Measurements from ENCODE around the gene AP1AR. TPM values are rescaled to one million over a fixed set of nuclear protein-coding genes. Genes with fewer than 3 reads are reported as not detected.
A peak's percentile ranks its signal among the peaks of the same experiment; 100 is the strongest.

The AP1AR gene
- total RNA-seq, 4 donors from 2014 or later, result 9.6 to 25.1 (median 20.5) TPM

- Histone ChIP-seq H3K9me3 (no peaks in the 10 kb centered on the region), H3K4me3 (no peak overlapping the region), H3K4me1 (peaks cover 5 to 23% (median 17%) of the 10 kb centered on the region in 3 donors), H3K27ac (no peak overlapping the region), H3K27me3 (no peaks in the 10 kb centered on the region), H3K36me3 (no peaks in the 10 kb centered on the region)
- DNase-seq, result no peak
- TF ChIP-seq POLR2A (IDR thresholded peaks at IDR 0.05) (no peak), CTCF (IDR thresholded peaks at IDR 0.05) (no peak)
- 52 to 67% methylated on average over 3 of the region's 3 CpGs for WGBS, 2 donors
- intact Hi-C loops (cut with DNase I), result no loop called here
These were observed 56.9 kb downstream of the AP1AR start for GRCh38 chr4:112288455-112288854.

- intact Hi-C loops (cut with DNase I), result no loop called here
- WGBS, 2 donors, result 76 to 79% methylated on average over 10 of the region's 10 CpGs
- no peak overlapping the region for H3K27ac ChIP-seq
These were observed 58.0 kb downstream of the AP1AR start for GRCh38 chr4:112289407-112290253.

DNA sequence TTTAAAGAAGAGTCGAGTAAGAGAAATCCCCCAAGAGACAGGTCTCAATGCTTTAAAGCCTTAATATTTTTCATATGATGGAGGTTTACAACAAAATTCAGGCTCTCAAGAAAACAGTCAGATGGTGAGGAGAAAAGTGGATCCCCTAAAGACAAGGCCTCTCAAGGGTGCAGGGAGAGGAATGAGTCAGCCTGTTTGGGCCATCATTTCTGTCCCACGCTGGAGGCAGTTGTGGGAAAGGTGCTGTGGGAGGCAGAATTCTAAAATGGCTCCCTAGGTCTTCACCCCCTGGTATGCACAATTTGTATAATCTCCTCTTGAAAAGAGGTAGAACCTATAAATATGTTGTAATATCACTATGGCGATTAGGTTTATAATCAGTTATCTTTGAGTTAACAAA lies 58.8 kb downstream of the AP1AR start:
- Histone ChIP-seq H3K27me3 (no peaks in the 10 kb centered on the region), H3K9me3 (no peaks in the 10 kb centered on the region), H3K4me3 (no peak overlapping the region), H3K36me3 (no peaks in the 10 kb centered on the region), H3K4me1 (peaks cover 5 to 13% (median 7%) of the 10 kb centered on the region in 3 donors), H3K27ac (no peak overlapping the region)
- TF ChIP-seq POLR2A (IDR thresholded peaks at IDR 0.05) (no peak), CTCF (IDR thresholded peaks at IDR 0.05) (no peak)
- 79 to 83% methylated on average over 3 of the region's 3 CpGs for WGBS, 2 donors
- no peak for DNase-seq
- intact Hi-C loops (cut with DNase I), result no loop called here

More at GRCh38 chr4:112289407-112290253, 58.0 kb downstream of the AP1AR start:
- Histone ChIP-seq H3K27me3 (no peaks in the 10 kb centered on the region), H3K4me1 (peaks cover 5 to 13% (median 7%) of the 10 kb centered on the region in 3 donors), H3K4me3 (no peak overlapping the region), H3K36me3 (no peaks in the 10 kb centered on the region), H3K9me3 (no peaks in the 10 kb centered on the region)
- no peak for DNase-seq
- TF ChIP-seq CTCF (IDR thresholded peaks at IDR 0.05) (no peak), POLR2A (IDR thresholded peaks at IDR 0.05) (no peak)

- WGBS, 2 donors, result 0 to 1% methylated on average over 4 of the region's 4 CpGs
- Histone ChIP-seq H3K36me3 (peaks cover 0 to 11% (median 0%) of the 10 kb centered on the region in 3 donors), H3K4me1 (peaks cover 0 to 28% (median 6%) of the 10 kb centered on the region in 3 donors), H3K27me3 (no peaks in the 10 kb centered on the region), H3K4me3 (peak within 1 kb of the TSS; percentile 19 to 63 (median 46)), H3K27ac (peak within 1 kb of the TSS; percentile 77 to 91 (median 79)), H3K9me3 (no peaks in the 10 kb centered on the region)
- DNase-seq, result no peak
- intact Hi-C loops (cut with DNase I), result no loop called here
- peak in 2 of 4 donors; percentile 40 to 57 for TF ChIP-seq POLR2A (IDR thresholded peaks at IDR 0.05)
- TF ChIP-seq CTCF (IDR thresholded peaks at IDR 0.05), result no peak
These were observed 65.6 kb downstream of the AP1AR start, which contains the start of gene ALPK1 for GRCh38 chr4:112296949-112297880. TSS of gene ALPK1 (plus strand) at chr4:112297369.
